ENCODE measurements around the gene CRYBG1. TPM values are rescaled to one million over a fixed set of nuclear protein-coding genes. Genes with fewer than 3 reads are reported as not detected.
"Not testable (repeated sequence)": the region's sequence is repeated elsewhere in the genome, so short reads cannot be mapped to it uniquely, and the experiment has no call there.

CRYBG1 gene
- total RNA-seq, 1 donor from 2014 or later = 107 TPM

DNA sequence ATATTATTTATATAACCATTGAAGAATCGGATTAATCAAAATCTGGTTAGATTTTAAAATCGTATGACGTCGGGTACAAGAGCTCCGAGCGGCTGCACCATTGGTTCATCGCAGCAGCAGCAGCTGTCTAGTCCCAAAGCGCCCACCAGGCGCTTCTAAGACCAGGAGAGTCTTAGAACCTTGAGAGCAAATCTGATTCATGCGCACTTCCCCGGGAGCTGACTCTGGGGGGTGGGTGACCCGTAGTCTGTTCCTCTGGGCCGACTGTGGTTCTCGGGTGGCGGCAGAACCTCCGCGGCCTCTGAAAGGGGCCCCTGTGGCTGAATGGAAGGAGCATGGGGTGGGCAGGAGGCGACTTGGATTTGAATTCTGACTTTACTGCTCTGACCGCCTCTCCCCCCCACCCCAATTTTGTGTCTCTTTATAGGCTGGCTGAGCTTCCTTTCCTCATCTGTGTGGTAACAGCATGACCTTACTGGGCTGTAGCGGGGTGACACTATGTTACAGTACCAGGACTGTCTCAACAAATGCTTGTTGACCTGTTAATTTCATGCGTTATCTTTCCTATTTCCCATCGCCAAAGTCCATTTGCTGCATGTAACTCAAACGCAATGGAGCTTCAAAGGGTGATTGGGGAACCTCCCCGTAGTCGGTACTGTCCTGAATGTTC, 149.0 kb downstream of the CRYBG1 start:
- no peak for DNase-seq (ENCODE audit: low spot score)

GRCh38 chr6:106510090-106510970, 149.8 kb downstream of the CRYBG1 start:
- DNase-seq (ENCODE audit: low spot score) = no peak

DNA sequence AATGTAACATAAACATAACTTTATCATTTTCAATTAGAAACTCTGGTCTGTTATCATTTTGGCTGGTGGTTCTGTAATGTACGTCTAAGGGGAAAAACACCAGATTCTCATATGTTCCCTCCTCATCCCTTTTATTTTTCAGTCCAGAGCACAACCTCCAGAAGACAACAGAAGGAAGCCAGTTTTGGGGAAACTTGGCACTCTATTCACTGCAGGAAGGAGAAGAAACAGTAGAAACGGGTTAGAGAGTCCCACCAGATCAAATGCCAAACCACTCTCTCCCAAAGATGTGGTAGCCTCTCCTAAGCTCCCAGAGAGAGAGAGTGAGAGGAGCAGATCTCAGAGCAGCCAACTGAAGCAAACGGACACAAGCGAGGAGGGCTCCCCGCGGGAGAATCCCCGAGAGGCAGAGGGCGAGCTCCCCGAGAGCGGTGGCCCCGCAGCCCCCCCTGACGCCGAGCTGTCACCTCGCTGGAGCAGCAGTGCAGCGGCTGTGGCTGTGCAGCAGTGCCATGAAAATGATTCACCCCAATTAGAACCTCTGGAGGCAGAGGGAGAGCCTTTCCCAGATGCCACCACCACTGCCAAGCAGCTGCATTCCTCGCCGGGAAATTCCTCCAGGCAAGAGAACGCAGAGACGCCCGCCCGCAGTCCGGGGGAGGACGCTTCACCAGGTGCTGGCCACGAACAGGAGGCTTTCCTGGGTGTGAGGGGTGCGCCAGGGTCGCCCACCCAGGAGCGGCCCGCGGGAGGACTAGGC, 151.0 kb downstream of the CRYBG1 start:
- no peak for DNase-seq (ENCODE audit: low spot score)

DNA sequence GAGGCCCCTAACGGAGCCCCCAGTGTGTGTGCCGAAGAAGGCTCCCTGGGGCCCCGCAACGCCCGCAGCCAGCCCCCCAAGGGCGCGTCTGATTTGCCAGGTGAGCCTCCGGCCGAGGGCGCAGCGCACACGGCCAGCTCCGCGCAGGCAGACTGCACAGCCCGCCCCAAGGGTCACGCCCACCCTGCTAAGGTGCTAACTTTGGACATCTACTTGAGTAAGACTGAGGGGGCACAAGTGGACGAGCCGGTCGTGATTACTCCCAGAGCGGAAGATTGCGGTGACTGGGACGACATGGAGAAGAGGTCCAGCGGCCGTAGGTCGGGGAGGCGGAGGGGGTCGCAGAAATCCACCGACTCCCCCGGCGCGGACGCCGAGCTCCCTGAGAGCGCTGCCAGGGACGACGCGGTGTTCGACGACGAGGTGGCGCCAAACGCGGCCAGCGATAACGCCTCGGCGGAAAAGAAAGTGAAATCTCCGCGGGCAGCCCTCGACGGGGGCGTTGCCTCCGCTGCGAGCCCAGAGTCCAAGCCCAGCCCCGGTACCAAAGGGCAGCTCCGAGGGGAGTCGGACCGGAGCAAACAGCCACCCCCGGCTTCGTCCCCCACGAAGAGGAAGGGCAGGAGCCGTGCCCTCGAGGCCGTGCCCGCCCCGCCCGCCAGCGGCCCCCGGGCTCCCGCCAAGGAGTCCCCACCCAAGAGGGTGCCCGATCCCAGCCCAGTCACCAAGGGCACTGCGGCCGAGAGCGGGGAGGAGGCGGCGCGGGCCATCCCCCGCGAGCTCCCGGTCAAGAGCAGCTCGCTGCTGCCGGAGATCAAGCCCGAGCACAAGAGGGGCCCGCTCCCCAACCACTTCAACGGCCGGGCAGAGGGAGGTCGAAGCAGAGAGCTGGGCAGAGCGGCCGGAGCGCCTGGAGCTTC, 151.8 kb downstream of the CRYBG1 start:
- peak; percentile 76 for DNase-seq (ENCODE audit: low spot score)

DNA sequence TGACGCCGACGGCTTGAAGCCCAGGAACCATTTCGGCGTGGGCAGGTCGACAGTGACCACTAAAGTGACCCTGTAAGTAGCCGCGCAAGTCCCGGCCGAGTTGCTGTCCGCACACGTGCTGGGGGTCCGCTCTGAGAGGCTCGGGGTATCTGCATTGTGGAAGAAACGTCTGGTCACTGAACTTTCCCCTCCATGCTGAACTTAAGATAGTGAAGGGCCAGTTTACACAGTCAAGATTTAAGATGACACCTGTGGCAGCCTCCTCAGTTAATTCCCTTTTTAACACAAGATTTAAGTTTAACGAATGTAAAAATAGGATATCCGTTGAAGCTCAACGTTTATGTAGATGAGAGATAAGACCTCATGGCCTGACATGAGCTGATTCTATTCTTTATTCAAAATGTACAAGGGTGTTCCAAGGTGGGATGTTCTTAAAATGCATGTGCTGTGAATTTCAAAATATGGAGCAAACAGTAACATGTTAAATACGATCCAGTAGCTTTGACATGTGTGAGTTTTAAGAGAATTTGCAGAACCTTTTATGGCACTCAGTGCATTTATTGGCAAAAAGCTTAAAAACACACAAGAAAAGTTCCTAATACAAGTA, 152.6 kb downstream of the CRYBG1 start:
- no peak for DNase-seq (ENCODE audit: low spot score)

GRCh38 chr6:106513808-106514582, 153.5 kb downstream of the CRYBG1 start:
- no peak for DNase-seq (ENCODE audit: low spot score)

DNA sequence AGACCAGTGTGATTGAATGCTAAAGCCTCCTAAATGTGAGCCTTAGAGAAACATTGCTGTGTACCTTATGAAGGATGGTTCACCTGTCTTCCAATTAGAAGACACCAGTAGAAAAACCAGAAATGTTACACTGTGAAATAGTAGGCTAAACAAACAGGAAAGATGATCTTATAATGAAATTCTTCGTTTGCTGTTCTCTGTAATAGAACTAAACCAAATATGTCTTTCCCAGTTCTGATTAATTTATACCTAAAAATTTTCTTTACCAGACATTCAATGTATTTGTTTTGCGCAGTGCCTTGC, 154.0 kb downstream of the CRYBG1 start:
- DNase-seq (ENCODE audit: low spot score) = no peak

DNA sequence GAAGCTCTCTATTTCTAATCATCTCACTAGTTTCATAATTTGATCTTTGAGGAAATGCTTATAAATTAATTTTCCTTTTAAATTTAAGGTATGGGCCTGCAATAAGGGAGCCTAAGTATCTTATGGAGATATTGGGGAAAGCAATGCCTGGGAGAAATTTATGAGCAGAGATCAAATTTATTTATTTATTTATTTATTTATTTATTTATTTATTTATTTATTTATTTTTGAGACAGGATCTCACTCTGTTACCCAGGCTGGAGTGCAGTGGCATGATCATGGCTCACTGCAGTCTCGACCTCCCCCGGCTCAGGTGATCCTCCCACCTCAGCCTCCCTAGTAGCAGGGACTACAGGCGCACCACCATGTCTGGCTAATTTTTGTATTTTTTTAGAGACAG, 155.1 kb downstream of the CRYBG1 start:
- not testable (repeated sequence) for DNase-seq (ENCODE audit: low spot score)

DNA sequence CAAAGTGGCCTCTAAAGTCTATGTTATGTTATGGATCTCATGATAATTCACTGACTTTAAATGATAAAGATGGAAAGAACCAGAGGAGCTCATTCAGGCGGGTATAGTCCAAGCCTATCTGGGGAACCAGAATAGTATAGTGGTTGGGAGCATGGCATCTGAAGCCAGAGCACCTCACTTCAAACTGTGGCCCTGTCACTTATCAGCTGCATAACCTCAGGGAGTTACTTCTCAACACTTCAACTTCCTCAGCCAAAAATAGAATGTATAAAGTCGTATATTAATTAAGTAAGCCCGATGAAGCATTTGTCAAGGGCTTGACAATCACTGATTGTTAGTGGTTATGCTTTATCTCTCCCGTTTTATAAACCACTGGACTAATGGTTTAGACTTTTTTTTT, 156.1 kb downstream of the CRYBG1 start:
- DNase-seq (ENCODE audit: low spot score) = no peak

GRCh38 chr6:106517706-106518105, 157.2 kb downstream of the CRYBG1 start:
- no peak for DNase-seq (ENCODE audit: low spot score)

GRCh38 chr6:106518748-106519147, 158.2 kb downstream of the CRYBG1 start:
- DNase-seq (ENCODE audit: low spot score) = no peak

- peak; percentile 51 for DNase-seq (ENCODE audit: low spot score)
These were observed 159.2 kb downstream of the CRYBG1 start for GRCh38 chr6:106519460-106520394.

DNA sequence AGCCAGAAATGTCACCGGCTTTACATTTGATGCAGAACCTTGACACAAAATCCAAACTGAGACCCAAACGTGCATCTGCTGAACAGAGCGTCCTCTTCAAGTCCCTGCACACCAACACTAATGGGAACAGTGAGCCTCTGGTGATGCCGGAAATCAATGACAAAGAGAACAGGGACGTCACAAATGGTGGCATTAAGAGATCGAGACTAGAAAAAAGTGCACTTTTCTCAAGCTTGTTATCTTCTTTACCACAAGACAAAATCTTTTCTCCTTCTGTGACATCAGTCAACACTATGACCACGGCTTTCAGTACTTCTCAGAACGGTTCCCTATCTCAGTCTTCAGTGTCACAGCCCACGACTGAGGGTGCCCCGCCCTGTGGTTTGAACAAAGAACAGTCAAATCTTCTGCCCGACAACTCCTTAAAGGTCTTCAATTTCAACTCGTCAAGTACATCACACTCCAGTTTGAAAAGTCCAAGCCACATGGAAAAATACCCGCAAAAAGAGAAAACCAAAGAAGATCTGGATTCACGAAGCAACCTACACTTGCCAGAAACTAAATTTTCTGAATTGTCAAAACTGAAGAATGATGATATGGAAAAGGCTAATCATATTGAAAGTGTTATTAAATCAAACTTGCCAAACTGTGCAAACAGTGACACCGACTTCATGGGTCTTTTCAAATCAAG, 160.3 kb downstream of the CRYBG1 start:
- DNase-seq (ENCODE audit: low spot score) = no peak

- no peak for DNase-seq (ENCODE audit: low spot score)
These were observed 162.2 kb downstream of the CRYBG1 start for GRCh38 chr6:106522562-106523250.

GRCh38 chr6:106525107-106525881, 164.8 kb downstream of the CRYBG1 start:
- DNase-seq (ENCODE audit: low spot score) = no peak

DNA sequence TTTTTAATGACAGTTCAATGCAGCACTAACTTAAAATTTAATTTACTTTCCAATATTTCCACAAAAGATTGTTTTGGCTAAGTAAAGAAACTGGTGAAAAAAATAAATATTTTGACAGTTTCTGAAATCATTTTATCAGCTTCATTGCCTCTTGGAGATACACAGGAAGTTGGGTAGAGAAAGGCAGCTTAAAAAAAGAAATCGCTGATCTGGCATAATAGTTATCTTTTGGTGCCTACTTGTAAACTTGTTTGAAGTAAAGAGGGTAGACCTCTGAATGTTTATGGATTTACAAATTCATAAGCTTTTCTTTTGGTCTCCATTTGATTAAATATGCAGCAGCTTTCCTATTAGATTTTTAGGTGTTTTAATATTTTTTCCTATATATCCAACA, 165.4 kb downstream of the CRYBG1 start:
- no peak for DNase-seq (ENCODE audit: low spot score)

DNA sequence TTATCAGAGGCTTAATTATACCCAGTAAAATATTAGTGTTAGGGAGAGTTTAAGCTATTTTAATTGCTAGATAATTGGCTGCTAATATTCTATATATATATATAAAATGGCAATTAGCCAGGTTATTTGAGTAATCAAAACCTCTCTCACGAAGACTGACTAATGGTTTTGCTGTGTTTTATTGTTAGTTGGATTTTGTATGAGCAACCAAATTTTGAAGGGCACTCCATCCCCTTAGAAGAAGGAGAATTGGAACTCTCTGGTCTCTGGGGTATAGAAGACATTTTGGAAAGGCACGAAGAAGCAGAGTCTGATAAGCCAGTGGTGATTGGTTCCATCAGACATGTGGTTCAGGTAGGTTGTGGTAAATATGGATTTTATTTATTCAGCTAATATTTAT, 166.6 kb downstream of the CRYBG1 start:
- no peak for DNase-seq (ENCODE audit: low spot score)
